Activated CD8-positive, alpha-beta memory T cell treated with anti-CD3 and anti-CD28 coated beads for 4 hours (primary cell): ENCODE data around the gene TMEM187.

Experiments
- DNase-seq, 2 donors: peaks; one replicate each; pipeline ENCODE4 v3.0.0-alpha.2; 2020; ENCODE audit warnings: low read depth in 2 of 2

The TMEM187 gene

DNA sequence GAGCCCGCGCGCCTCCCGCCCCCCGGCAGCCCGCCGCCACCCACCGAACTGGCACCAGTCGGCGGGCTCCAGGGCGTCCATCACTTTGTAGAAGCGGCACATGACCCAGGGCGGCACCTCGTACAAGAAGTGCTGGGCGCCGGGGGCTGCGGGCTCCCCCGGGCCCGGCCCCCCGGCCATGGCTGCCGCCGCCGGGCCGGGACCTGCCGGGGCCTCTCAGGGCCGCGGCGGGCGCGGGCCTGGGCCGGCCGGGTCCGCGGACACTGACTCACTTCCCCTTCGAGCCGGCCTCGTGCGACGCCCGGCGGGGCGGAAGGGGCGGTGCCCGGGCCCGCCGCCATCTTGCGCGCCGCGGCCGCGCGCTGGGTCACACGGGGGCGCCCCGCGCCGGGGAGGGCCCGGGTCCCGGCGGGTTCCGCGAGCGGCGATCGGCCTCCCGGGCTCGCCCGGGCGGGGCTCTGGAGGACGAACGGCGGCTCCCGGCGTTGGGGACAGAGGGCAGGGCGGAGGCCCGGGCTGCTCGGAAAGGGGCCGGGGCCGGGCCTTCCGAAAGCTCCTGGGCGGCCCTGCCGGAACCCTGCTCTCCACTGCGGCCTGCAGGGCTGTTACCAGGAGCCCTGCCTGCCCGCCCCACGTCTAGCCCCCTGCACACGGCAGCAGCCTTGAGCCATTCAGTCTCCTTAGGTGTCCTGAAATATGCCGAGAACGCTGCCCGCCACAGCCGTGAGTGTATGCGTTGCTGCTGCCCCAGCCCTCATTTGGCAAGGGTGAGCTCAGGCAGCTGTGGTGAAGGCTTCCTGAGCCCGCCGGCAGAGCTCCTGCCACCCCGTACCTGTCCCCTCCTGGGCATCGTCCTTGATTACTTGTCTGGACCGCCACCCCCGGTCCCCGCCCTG is 47.3 kb downstream of the TMEM187 start, which contains the start of gene IRAK1:
IRAK1 (minus strand) TSS at position 270 of the 896 bp plus-strand sequence; CDS start at position 180, 90 bp downstream.
- DNase-seq = no peak

DNA sequence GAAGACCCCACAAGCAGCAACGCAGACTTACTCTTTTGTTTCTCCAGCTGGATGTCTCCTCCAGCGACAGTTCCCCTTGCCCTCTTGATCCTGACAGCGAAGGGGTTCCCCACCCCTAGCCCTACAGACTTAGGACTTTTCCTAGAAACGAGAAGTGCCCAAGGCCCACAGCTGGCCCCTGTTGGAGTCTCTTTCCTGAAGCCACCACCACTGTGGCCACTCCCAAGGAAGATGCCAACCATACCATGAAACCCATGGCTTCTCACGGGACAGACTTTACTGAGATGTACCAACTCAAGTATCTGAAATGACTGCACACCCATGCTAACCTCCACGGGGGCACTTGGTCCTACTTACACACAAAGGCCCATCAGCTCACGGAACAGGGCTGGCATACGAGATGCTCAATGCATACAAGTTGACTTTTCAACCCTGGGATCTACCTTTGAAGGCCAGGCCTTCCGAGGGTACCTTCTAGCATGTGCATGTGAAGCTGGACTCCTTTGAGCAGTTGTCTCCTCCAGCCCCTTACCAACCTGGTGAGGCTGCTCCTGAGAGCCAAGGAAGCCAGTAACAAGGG is 48.1 kb downstream of the TMEM187 start:
- no peak for DNase-seq

- no peak for DNase-seq
Observed at GRCh38 chrX:154021131-154021611, 48.6 kb downstream of the TMEM187 start.

DNA sequence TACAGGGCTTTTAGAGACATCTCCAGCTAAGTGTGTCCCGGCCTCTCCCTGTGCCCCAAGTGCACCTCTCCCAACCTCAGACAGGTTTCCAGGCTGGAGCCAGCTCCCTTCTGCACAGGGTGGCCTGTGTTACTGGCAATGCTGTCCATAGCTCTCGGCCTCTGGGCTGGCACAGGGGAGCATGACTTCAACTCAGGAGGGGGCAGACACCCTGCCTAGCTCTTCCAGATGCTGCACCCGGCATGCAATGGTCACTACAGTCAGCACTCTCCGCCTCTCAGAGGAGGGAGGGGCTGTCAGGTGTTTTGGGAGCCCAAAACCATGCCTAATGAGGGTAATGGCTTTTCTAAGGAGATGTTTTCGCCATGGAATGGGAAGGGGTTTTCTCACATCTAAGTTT is 49.6 kb downstream of the TMEM187 start:
- no peak for DNase-seq

DNA sequence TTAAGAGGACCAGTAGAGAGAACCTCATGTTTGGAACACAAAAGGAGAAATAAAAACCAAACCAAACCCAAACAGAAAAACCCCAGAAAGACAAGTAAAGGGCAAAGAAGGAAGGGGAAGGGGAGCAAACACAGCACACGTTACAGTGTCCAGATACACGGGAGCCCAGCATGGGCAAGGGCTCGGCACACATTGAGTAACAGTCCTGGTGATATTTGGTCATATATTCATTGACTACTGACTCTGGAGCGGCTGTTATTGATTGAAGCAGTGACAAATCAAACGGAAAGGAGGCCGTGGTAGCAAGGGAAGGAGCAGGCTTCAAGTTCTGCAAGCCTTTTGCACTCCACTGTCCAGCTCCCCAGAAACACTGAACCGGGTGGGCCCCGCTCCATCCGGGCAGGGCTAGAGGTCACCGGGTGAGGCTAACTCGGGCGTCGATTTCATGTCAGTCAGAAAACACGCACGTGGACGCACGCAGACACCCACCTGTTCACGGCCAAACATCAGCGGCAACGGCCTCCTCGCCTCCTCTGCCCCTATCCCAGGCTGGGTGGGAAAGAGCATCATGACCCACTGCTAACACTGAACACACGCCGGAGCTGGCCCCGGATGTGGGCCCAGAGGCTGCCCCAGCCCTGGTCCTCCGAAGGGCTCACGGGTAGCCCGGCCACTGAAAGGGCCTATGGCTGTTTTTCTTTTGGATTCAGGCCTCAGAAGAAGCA is 50.9 kb downstream of the TMEM187 start:
- DNase-seq = no peak

DNA sequence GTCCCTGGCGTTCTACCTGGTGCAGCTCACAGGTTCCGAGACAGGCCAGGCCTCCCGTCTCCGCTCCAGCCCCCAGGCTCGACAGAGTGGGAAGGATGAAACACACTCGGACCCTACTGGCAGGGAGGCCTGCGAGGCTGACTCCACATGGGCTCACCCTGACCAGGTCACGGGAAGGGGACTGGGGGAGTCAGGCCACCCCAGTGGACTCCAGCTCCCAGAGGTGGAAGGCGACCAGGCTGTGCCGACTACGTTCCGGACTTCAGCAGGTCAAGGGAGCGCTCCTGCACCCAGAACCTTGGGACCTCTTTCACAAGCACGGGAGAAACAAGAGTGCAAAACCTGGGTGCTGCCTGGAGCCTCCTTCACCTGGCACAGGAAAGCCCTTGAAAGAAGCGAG is 51.7 kb downstream of the TMEM187 start:
- DNase-seq = no peak

- no peak for DNase-seq
Observed at GRCh38 chrX:154025230-154025629, 52.7 kb downstream of the TMEM187 start.

GRCh38 chrX:154026136-154027021 is 53.8 kb downstream of the TMEM187 start:
- DNase-seq = no peak

- DNase-seq = no peak
Observed at GRCh38 chrX:154027022-154027402, 54.5 kb downstream of the TMEM187 start.

DNA sequence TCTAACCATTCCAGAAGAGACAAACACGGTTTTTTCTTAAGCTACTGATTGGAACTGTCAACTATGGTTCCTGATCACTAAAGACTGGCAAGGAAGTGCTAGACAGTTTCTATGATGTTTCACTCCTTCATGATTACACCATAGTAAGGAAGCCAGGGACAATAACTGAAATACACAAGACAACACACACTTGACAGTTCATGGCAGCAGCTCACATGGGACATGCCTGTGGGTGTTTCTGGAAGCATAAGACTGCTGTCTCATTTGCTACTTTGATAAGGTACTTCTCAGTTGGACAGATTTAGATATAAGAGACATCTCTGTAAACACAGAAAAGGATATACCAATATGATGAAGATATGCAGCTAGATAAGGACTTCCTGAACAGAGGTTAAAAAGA is 55.4 kb downstream of the TMEM187 start:
- DNase-seq = no peak

- DNase-seq = no peak
Observed at GRCh38 chrX:154028502-154029184, 56.1 kb downstream of the TMEM187 start.

DNA sequence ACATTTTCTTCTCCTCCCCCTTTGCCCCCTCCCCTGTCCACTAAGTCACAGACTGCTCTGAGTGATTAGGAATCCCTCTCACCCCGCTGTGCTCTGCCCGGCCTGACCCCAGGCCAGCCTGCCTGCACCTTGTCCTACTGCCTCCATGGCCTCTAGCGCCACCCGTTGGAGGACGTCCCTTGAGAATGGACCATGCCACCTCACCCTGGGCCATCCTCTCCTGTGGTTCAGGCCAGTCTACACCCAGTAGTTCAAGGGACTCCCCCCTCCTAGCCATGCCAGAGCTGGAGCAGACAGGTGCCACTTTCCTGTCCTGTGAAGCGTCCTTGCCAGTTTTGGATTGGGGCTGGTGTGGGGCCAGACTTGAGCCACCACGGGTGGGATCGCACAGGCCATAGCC is 56.9 kb downstream of the TMEM187 start:
- DNase-seq = no peak

- no peak for DNase-seq
Observed at GRCh38 chrX:154030266-154030665, 57.7 kb downstream of the TMEM187 start.

DNA sequence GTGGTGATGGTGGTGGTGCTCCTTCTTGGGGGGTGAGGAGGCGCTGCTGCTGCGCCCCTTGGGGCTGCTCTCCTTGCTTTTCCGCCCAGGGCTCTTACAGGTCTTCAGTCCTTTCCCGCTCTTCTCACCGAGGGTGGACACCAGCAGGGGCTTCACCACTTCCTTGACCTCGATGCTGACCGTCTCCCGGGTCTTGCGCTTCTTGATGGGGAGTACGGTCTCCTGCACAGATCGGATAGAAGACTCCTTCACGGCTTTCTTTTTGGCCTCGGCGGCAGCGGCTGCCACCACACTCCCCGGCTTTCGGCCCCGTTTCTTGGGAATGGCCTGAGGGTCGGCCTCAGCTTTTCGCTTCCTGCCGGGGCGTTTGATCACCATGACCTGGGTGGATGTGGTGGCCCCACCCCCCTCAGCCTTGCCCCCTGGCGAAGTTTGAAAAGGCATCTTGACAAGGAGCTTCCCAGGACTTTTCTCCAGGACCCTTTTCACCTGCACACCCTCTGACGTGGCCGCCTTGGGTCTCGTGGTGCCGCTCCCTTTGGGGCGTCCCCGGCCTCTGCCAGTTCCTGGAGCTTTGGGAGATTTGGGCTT is 58.3 kb downstream of the TMEM187 start:
- no peak for DNase-seq

- no peak for DNase-seq
Observed at GRCh38 chrX:154032160-154032559, 59.6 kb downstream of the TMEM187 start.

- no peak for DNase-seq
Observed at GRCh38 chrX:154032653-154033052, 60.1 kb downstream of the TMEM187 start.
